GM21786 (cell line): ENCODE data around the gene C1QTNF4.
A peak's percentile ranks its signal among the peaks of the same experiment; 100 is the strongest.

Source experiments
- ATAC-seq: cut with Tn5 transposase; IDR thresholded peaks from one replicate; pipeline ENCODE4 v1.9.1; 2021; ENCODE audit not compliant: unreplicated experiment

The C1QTNF4 gene

GRCh38 chr11:47593492-47593933 is 698 bp downstream of the C1QTNF4 start:
- ATAC-seq: no peak

- ATAC-seq: no peak
Observed at GRCh38 chr11:47592970-47593369, 1.2 kb downstream of the C1QTNF4 start.

GRCh38 chr11:47592251-47592650 is 2.0 kb downstream of the C1QTNF4 start:
- ATAC-seq: no peak

- ATAC-seq: no peak
Observed at GRCh38 chr11:47591764-47592163, 2.4 kb downstream of the C1QTNF4 start.

GRCh38 chr11:47589977-47590861 is 4.0 kb downstream of the C1QTNF4 start:
- no peak for ATAC-seq

GRCh38 chr11:47589584-47589976 is 4.6 kb downstream of the C1QTNF4 start:
- no peak for ATAC-seq

- no peak for ATAC-seq
Observed at GRCh38 chr11:47589118-47589517, 5.1 kb downstream of the C1QTNF4 start.

- no peak for ATAC-seq
Observed at GRCh38 chr11:47587723-47588326, 6.4 kb downstream of the C1QTNF4 start.

GRCh38 chr11:47587039-47587716 is 7.0 kb downstream of the C1QTNF4 start:
- ATAC-seq: no peak

- ATAC-seq: no peak
Observed at GRCh38 chr11:47586098-47586855, 7.9 kb downstream of the C1QTNF4 start, which contains the start of gene FAM180B. TSS of gene FAM180B (plus strand) at chr11:47586678. CDS start at chr11:47586769, 91 bp downstream.

GRCh38 chr11:47583844-47584243 is 10.4 kb downstream of the C1QTNF4 start:
- ATAC-seq: no peak

GRCh38 chr11:47578524-47579494 is 15.4 kb downstream of the C1QTNF4 start, which contains the start of the genes KBTBD4 and NDUFS3:
TSS of gene KBTBD4 (minus strand) at chr11:47578970. CDS start at chr11:47578951, 19 bp downstream.
TSS of gene NDUFS3 (plus strand) at chr11:47579074. CDS start at chr11:47579092, 18 bp downstream.
- ATAC-seq: peak; percentile 93

GRCh38 chr11:47577460-47578041 is 16.7 kb downstream of the C1QTNF4 start:
- ATAC-seq: no peak

GRCh38 chr11:47573321-47573720 is 20.9 kb downstream of the C1QTNF4 start:
- no peak for ATAC-seq

- no peak for ATAC-seq
Observed at GRCh38 chr11:47572715-47573255, 21.4 kb downstream of the C1QTNF4 start.

GRCh38 chr11:47571895-47572294 is 22.3 kb downstream of the C1QTNF4 start:
- no peak for ATAC-seq

GRCh38 chr11:47571357-47571729 is 22.9 kb downstream of the C1QTNF4 start:
- ATAC-seq: no peak

- ATAC-seq: no peak
Observed at GRCh38 chr11:47570651-47571356, 23.4 kb downstream of the C1QTNF4 start.
